22Rv1 (cell line): Measurements from ENCODE around the gene E2F1.

Source experiments
- ZFX ChIP-seq: fragments of 450-650 bp; IDR thresholded peaks from 2 replicates; pipeline ENCODE4 v1.6.1; 2017; ENCODE audit warnings: antibody characterized with exemption, borderline replicate concordance
- TF ChIP-seq, protein P1 (sequence below): fragments of 450-650 bp; IDR thresholded peaks from 2 replicates; pipeline ENCODE4 v1.5.1; 2017; ENCODE audit warnings: mild to moderate bottlenecking

- TF ChIP-seq, protein P1, sequence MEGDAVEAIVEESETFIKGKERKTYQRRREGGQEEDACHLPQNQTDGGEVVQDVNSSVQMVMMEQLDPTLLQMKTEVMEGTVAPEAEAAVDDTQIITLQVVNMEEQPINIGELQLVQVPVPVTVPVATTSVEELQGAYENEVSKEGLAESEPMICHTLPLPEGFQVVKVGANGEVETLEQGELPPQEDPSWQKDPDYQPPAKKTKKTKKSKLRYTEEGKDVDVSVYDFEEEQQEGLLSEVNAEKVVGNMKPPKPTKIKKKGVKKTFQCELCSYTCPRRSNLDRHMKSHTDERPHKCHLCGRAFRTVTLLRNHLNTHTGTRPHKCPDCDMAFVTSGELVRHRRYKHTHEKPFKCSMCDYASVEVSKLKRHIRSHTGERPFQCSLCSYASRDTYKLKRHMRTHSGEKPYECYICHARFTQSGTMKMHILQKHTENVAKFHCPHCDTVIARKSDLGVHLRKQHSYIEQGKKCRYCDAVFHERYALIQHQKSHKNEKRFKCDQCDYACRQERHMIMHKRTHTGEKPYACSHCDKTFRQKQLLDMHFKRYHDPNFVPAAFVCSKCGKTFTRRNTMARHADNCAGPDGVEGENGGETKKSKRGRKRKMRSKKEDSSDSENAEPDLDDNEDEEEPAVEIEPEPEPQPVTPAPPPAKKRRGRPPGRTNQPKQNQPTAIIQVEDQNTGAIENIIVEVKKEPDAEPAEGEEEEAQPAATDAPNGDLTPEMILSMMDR = no peak
- no peak for TF ChIP-seq ZFX
Measured at GRCh38 chr20:33656783-33657703, 29.1 kb downstream of the E2F1 start.
